NCI-H446 (cell line): ENCODE measurements around the gene NDUFS6.

Source experiments
- DNase-seq, 2 experiments: peaks; one replicate each; lab custom pipeline; 2025; lab: John Stamatoyannopoulos, UW

The NDUFS6 gene

GRCh38 chr5:1765880-1766235 lies 35.3 kb upstream of the NDUFS6 start:
- DNase-seq: no peak

GRCh38 chr5:1767524-1768282 lies 33.5 kb upstream of the NDUFS6 start:
- DNase-seq: no peak

GRCh38 chr5:1768283-1769000 lies 32.8 kb upstream of the NDUFS6 start:
- no peak for DNase-seq

- DNase-seq: no peak
Measured at GRCh38 chr5:1769017-1769640, 32.1 kb upstream of the NDUFS6 start.

GRCh38 chr5:1769752-1770442 lies 31.3 kb upstream of the NDUFS6 start:
- DNase-seq: no peak

- DNase-seq: no peak
Measured at GRCh38 chr5:1770443-1770802, 30.8 kb upstream of the NDUFS6 start.

GRCh38 chr5:1771149-1772065 lies 29.8 kb upstream of the NDUFS6 start:
- DNase-seq: no peak

GRCh38 chr5:1772634-1773033 lies 28.6 kb upstream of the NDUFS6 start:
- no peak for DNase-seq

- DNase-seq: no peak
Measured at GRCh38 chr5:1776831-1777230, 24.4 kb upstream of the NDUFS6 start.

- no peak for DNase-seq
Measured at GRCh38 chr5:1777281-1778137, 23.7 kb upstream of the NDUFS6 start.

GRCh38 chr5:1778138-1779020 lies 22.8 kb upstream of the NDUFS6 start:
- DNase-seq: no peak

- DNase-seq: no peak
Measured at GRCh38 chr5:1779021-1779680, 22.1 kb upstream of the NDUFS6 start.

- DNase-seq: no peak
Measured at GRCh38 chr5:1779782-1780613, 21.2 kb upstream of the NDUFS6 start.

GRCh38 chr5:1780614-1780930 lies 20.6 kb upstream of the NDUFS6 start:
- no peak for DNase-seq

GRCh38 chr5:1781107-1781506 lies 20.1 kb upstream of the NDUFS6 start:
- no peak for DNase-seq

- DNase-seq: no peak
Measured at GRCh38 chr5:1781726-1782384, 19.4 kb upstream of the NDUFS6 start.

- DNase-seq: no peak
Measured at GRCh38 chr5:1782385-1783215, 18.6 kb upstream of the NDUFS6 start.
